CD4-positive, alpha-beta T cell treated with Interleukin-1 beta for 1 hour (primary cell): ENCODE results near the gene LY86.

ENCODE experiments used
- DNase-seq, 2 donors: peaks; one replicate each; pipeline ENCODE4 v3.0.0-alpha.2; 2020 to 2022

Gene LY86

DNA sequence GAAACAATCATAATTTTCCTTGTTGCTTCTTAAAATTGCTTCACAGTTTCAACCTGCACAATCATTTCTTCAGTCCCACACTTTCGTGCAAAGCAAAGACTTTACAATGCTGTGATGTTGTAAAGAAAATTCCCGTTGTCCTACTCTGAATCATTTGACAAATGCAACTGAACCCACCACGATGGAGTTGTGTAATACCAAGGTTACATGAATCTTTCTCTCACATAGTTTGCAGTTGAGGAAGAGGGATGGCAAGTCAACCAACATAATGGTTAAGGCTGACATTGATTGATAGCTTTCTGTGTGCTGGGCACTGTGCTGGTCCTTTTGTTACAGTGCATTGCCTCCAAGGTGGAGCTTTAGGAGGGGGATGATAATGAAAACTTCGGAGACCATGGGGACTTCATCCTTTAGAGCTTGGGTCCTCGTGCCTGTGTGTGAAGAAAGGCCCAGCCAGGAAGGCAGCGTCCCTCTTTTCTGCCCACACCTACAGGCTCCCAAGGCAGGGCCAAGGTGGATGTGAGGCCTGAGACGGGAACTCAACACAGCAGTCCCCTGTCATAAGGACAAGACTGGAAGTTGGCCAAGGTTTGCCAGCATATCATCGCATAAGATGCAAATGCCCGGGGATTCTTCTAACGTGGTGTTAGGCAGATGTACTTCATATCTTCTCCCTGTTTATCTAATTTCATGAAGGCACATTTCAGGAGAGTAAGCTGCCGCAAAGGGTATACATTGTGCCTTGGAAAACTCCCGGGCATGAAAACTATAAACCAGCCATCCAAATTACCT is 96.9 kb downstream of the LY86 start:
- DNase-seq: no peak

DNA sequence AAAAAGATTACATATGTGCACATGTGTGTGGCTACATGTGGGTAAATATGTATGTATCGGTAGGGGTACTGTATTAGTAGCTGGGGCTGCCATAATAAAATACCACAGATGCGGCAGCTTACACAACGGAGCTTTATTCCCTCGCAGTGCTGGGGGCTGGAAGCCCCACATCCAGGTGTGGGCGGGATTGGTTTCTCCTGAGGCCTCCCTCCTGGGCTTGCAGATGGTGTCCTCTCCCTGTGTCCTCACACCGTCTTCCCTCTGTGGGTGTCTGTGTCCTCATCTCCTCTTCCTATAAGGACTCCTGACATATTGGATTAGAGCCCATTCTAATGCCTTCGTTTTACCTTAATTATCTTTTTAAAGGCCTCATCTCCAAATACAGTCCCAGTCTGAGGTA is 97.7 kb downstream of the LY86 start:
- DNase-seq: no peak

DNA sequence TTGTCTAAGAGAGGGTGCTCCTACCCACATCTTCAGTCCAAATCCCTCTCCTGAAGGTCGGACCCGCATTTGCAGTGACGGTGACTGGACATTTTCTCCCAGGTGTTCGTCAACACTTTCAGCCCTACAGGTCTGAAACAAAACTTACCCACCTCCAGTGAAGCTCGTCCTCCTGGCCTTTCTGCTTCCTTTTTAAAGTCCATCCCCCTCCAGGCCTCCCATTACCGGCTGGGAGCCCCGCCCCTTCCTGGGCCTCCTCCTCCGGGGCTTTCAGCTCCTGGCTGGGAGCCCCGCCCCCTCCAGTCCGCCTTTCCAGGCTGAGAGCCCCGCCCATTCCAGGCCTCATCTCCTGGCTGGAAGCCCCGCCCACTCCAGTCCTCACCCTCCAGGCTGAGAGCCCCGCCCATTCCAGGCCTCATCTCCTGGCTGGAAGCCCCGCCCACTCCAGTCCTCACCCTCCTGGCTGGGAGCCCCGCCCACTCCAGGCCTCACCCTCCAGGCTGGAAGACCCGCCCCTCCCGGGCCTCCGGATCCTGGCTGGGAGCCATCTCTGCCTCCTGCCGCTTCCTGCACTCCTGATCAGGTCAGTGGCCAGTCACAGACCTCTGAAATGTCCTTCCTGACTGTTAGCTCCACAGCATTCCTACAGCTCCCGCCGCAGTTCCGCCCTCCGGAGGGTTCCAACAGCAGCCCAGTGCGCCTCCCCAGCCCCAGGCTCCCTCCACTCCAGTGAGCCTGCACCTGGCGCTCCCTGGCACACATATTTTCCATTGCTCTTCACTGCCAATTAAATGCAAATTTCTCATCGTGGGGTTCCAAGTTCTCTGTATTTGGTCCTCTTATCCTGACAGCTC is 98.5 kb downstream of the LY86 start:
- DNase-seq: peak in 1 of 2 donors; percentile 72

- DNase-seq: no peak
These were observed 99.8 kb downstream of the LY86 start for GRCh38 chr6:6688283-6688682.

DNA sequence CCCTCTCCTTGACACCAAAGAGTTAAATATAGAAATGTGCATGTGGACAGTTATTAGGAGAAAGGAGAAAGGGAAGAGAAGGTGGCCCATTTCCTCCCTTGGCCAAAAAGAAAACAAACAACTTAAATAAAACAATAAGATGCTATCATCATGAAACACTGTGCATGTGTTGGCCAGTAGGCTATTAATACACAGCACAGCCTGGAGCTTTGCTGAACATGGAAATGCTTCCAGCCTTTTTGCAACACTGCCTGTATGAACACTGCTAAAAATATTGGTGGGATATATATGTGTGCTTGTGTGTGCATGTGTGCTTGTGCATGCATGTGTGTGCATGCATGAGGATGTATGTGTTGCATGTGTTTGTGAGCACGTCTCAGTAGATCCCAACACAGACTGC is 100.4 kb downstream of the LY86 start:
- DNase-seq: no peak

DNA sequence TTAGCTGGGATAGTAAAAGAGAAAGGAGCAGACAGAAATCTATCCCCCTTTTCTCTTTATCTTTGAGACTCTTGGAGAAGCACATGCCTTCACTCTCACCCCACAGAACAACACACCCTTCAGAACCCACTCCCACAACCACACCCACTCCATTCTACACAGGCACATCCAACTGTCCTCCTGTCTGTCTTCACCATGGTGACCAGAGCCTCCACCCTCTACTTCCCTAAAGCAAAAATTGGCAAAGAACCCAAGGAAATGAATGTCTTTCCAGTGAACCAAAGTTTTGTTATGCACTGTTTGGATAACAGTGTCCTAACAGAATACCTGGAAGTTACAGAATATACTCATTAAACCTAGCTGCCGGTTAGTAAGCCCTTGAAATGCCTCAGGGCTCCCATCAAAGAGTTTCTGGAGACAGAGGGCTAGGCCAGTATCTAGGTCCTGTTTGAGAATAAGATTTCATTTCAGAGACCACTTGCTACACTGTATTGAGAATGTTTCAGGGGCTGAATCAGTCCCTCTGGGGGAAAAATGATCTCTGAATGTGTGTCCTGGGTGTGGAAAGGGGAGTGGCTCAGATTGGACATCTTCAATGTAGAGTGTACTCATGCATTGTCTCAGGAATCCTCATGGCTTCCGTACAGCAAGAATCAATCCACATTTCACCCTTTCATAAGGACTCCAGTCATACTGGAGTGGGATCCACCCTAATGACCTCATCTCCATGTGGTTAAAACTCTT is 101.1 kb downstream of the LY86 start:
- no peak for DNase-seq

DNA sequence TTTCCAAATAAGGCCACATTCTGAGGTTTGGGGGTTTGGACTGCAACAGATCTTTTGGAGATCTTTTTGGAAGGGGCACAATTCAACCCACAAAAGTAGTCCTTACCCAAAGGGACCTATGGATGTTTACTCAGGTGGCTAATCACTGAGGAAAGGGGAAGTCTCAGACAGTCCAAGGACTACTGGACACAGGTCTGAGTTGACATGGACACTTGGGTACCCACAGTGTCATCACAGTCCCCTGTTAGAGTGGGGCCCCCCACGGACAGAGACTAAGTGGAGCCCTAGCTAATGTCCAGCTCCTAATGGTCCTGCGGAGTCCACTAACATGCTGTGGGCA is 101.6 kb downstream of the LY86 start:
- no peak for DNase-seq

DNA sequence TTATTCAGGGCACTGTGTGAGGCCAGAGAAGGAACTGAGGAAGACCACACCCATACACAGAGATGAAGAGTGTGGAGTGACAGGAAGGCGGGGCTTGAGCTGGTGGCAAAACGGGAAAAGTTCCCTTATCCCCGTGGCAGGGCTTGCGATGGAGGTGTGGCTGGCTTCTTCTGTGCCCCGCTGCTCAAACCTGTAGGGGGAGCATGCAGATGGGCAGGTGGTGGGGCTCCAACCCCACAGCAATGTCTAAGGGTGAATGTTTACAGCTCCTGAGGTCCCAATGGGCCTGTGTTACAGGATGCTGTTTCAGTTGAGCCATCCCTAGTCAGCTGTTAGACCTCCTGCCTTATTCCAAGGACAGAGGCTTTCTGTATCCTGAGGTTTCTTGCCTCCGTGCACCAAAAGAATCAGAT is 105.9 kb downstream of the LY86 start:
- no peak for DNase-seq

GRCh38 chr6:6694825-6695624 is 106.5 kb downstream of the LY86 start:
- DNase-seq: no peak

- no peak for DNase-seq
These were observed 107.2 kb downstream of the LY86 start for GRCh38 chr6:6695625-6696276.

GRCh38 chr6:6696867-6697531 is 108.5 kb downstream of the LY86 start:
- peak; percentile 13 to 48 for DNase-seq

DNA sequence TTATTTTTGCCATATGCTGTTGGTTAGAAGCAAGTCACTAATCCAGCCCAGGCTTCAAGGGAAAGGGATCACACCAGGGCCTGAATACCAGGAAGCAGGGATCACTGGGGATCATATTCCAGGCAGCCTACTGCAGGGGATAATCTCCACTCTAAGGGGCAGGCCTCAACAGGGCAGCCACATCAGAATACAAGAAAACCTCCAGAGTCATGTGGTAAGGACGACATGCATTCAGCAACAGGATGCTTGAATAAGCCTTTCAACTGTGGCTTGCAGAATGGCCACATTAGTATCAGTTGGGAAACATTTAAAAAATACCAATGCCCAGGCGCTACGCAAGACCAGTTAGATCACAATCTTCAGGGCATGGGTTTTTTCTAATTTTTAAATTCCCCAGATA is 109.1 kb downstream of the LY86 start:
- no peak for DNase-seq

- DNase-seq: peak in 1 of 2 donors; percentile 38
These were observed 111.3 kb downstream of the LY86 start for GRCh38 chr6:6699741-6700367.

GRCh38 chr6:6700407-6701270 is 112.1 kb downstream of the LY86 start:
- DNase-seq: no peak

DNA sequence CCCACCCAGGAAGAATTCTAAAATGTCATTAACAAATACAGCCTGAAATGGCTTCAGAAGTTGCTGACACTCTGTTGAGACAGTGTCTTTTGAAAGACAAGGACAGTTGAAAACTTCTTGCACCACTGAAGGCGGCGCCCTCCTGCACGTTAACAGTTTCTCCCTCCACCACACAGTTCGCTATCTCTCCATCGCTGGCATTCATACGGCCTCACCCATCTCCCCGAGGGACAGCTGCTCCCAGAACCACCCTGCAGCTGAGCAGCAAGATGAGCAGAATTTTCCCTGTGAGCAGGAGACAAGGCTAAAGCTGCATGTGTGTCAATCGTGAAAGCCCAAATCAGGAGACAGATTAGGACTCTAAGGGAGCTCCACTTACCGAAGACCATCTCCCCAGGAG is 113.3 kb downstream of the LY86 start:
- no peak for DNase-seq

GRCh38 chr6:6703699-6704098 is 115.2 kb downstream of the LY86 start:
- no peak for DNase-seq
